ENCODE results near the gene TACC2.

DNA sequence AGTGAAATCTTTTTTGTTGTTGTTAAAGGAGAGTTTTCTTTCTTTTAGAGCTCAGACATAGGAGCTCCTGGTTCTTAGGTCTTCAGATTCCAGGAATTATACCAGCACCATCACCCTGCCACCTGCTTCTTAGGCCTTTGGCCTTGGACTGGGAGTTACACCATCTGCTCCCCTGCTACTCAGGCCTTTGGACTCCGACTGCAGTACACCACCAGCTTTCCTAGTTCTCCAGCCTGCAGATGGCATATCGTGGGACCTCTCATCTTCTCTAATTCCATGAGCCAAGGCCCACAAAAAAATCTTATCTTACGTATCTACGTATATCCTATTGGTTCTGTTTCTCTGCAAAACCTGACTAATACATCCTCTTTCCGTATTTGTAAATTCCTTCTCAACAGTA lies 5.1 kb upstream of the TACC2 start:
- TF ChIP-seq, protein P1, sequence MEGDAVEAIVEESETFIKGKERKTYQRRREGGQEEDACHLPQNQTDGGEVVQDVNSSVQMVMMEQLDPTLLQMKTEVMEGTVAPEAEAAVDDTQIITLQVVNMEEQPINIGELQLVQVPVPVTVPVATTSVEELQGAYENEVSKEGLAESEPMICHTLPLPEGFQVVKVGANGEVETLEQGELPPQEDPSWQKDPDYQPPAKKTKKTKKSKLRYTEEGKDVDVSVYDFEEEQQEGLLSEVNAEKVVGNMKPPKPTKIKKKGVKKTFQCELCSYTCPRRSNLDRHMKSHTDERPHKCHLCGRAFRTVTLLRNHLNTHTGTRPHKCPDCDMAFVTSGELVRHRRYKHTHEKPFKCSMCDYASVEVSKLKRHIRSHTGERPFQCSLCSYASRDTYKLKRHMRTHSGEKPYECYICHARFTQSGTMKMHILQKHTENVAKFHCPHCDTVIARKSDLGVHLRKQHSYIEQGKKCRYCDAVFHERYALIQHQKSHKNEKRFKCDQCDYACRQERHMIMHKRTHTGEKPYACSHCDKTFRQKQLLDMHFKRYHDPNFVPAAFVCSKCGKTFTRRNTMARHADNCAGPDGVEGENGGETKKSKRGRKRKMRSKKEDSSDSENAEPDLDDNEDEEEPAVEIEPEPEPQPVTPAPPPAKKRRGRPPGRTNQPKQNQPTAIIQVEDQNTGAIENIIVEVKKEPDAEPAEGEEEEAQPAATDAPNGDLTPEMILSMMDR (IDR thresholded peaks at IDR 0.05), result no peak
- TF ChIP-seq POLR2A (IDR thresholded peaks at IDR 0.05), result no peak

Data from suprapubic skin (tissue), 3 donors.